GM12878 (cell line): ENCODE data around the gene ASCC3. TPM values are rescaled to one million over a fixed set of nuclear protein-coding genes. Genes with fewer than 3 reads are reported as not detected.

Source experiments
- ATAC-seq: fragments of 200-7000 bp; cut with Tn5 transposase; 3 replicates; pipeline ENCODE4 v1.9.1; 2020; ENCODE audit warnings: mild to moderate bottlenecking, moderate library complexity
- BruUV-seq: library from RNA; stranded (reverse); fragments of 400-500 nt; replicated peaks from 2 replicates; lab custom pipeline; 2021; lab: Mats Ljungman, UMichigan
- CTCF ChIA-PET: fragments of 300-600 bp; sonication (Branson Sonifier 250); formaldehyde crosslinking; extraction: SDS; loops from one replicate; lab custom pipeline; 2021; ENCODE audit warnings: inconsistent platforms; lab: Yijun Ruan, JAX
- POLR2A ChIA-PET: fragments of 350-600 bp; formaldehyde crosslinking; extraction: SDS; loops from one replicate; lab custom pipeline; 2021; ENCODE audit warnings: inconsistent platforms; lab: Charles Lee
- RAD21 ChIA-PET: fragments of 300-600 bp; sonication (Branson Sonifier 250); formaldehyde crosslinking; loops from one replicate; lab custom pipeline; 2023; ENCODE audit warnings: antibody characterized with exemption; ENCODE audit not compliant: unreplicated experiment; lab: Charles Lee
- SMC1A ChIA-PET: fragments of 300-600 bp; sonication (Branson Sonifier 250); formaldehyde crosslinking; loops from one replicate; lab custom pipeline; 2023; ENCODE audit not compliant: unreplicated experiment, uncharacterized antibody; lab: Charles Lee
- DNase-seq: peaks from one replicate; pipeline ENCODE4 v3.0.0-alpha.2; 2011; ENCODE audit warnings: low read depth, low spot score
- FAIRE-seq: peaks from 3 replicates; lab custom pipeline; 2011; peaks lifted over from hg19 to GRCh38; lab: Jason Lieb, UNC
- H2AFZ ChIP-seq: 2 replicates; pipeline ENCODE4 v1.6.0; 2011; ENCODE audit warnings: low read depth, low read length, control low read depth; ENCODE audit not compliant: control insufficient read depth
- H3K27ac ChIP-seq: 2 replicates; pipeline ENCODE4 v1.5.1; 2011; ENCODE audit warnings: control low read depth; ENCODE audit not compliant: control insufficient read depth, insufficient read depth
- H3K27me3 ChIP-seq, 2 experiments: replicated peaks in 1 of 2; 2 replicates each; pipeline versions ENCODE4 v1.6.0 to v1.6.1; 2011; ENCODE audit warnings: low read length in 1 of 2; ENCODE audit not compliant: control insufficient read depth in 2 of 2, insufficient read depth in 2 of 2
- H3K36me3 ChIP-seq, 2 experiments: 2 replicates each; pipeline ENCODE4 v1.5.1; 2011; ENCODE audit warnings: low read length in 1 of 2; ENCODE audit not compliant: control insufficient read depth in 2 of 2, insufficient read depth in 2 of 2
- H3K4me1 ChIP-seq: 2 replicates; pipeline ENCODE4 v1.6.1; 2011; ENCODE audit warnings: mild to moderate bottlenecking, low read length, moderate library complexity, mixed read lengths; ENCODE audit not compliant: control insufficient read depth, insufficient read depth
- H3K4me2 ChIP-seq: 2 replicates; pipeline ENCODE4 v1.6.0; 2011; ENCODE audit warnings: control low read depth; ENCODE audit not compliant: control insufficient read depth, insufficient read depth
- H3K4me3 ChIP-seq: fragments of 200-600 bp; sonication (generic); 2 replicates; pipeline ENCODE4 v1.5.1; 2016
- H3K79me2 ChIP-seq: 2 replicates; pipeline ENCODE4 v1.6.0; 2011; ENCODE audit warnings: low read length; ENCODE audit not compliant: control insufficient read depth, insufficient read depth
- H3K9ac ChIP-seq: 2 replicates; pipeline ENCODE4 v1.8.0; 2011; ENCODE audit warnings: low read length, control low read depth, mixed read lengths; ENCODE audit not compliant: control insufficient read depth, insufficient read depth
- H3K9me3 ChIP-seq: replicated peaks from 3 replicates; pipeline ENCODE4 v1.5.1; 2011; ENCODE audit warnings: mild to moderate bottlenecking, low read length; ENCODE audit not compliant: control insufficient read depth, insufficient read depth
- H4K20me1 ChIP-seq: 2 replicates; pipeline ENCODE4 v1.6.0; 2011; ENCODE audit not compliant: control insufficient read depth, insufficient read depth
- EED ChIP-seq: sonication (generic); IDR thresholded peaks from 2 replicates; pipeline ENCODE4 v1.6.1; 2016; ENCODE audit warnings: antibody characterized with exemption, low read depth
- ESRRA ChIP-seq: IDR thresholded peaks from 2 replicates; pipeline ENCODE4 v1.6.1; 2012; ENCODE audit warnings: mild to moderate bottlenecking, low read length, improper control_type of control experiment
- PAX8 ChIP-seq: fragments of 450-650 bp; IDR thresholded peaks from 2 replicates; pipeline ENCODE4 v1.6.1; 2017; ENCODE audit warnings: mild to moderate bottlenecking, moderate library complexity
- WGBS: methylation state at CpG from one replicate; pipeline ENCODE4 v1.1.6; 2016; ENCODE audit warnings: low lambda C conversion rate; ENCODE audit not compliant: insufficient replicate concordance, insufficient coverage; ENCODE audit errors: missing lambda C conversion rate; 5-methylcytosine and 5-hydroxymethylcytosine counted together
- in situ Hi-C: fragments of 300-500 bp; cut with MboI; formaldehyde crosslinking; loops from 9 replicates; pipeline ENCODE4 v1.14.3; 2018; ENCODE audit warnings: mixed read lengths
- intact Hi-C: fragments of 100-400 bp; cut with micrococcal nuclease; formaldehyde crosslinking; loops from one replicate; pipeline ENCODE4 v1.14.2; 2022; ENCODE audit not compliant: unreplicated experiment
- polyA plus RNA-seq, 11 experiments: library from polyadenylated mRNA; depleted of rRNA in 4 of 11; unstranded in 6 of 11; stranded (reverse) in 5 of 11; fragments of >200 nt; fragmentation: Nextera tagmentation in 4 of 11; fragmentation: Illumina TruSeq in 1 of 11; extraction: Ambion mirVana in 4 of 11; extraction: Trizol in 1 of 11; gene quantifications; 1 replicate in 1 of 11; 2 replicates in 10 of 11; pipeline versions ENCODE4 v1.2.1 to v1.2.3, GENCODE V29; 2011 to 2016; ENCODE audit warnings: inconsistent platforms in 2 of 11, missing spikeins in 2 of 11, low read depth in 1 of 11
- total RNA-seq, 4 experiments: library from RNA; depleted of rRNA in 3 of 4; stranded (reverse); fragments of >200 nt in 3 of 4; fragmentation: Illumina TruSeq in 1 of 4; extraction: Trizol in 1 of 4; gene quantifications; 2 replicates each; pipeline versions ENCODE4 v1.2.1 to v1.2.3, GENCODE V29; 2013 to 2021
- TF ChIP-seq, protein P1 (sequence below): fragments of 150-350 bp; IDR thresholded peaks from 2 replicates; pipeline ENCODE4 v1.6.1; 2014; ENCODE audit warnings: mild to moderate bottlenecking, low read depth, low read length

The ASCC3 gene
- total and polyA plus RNA-seq, 10 of the 15 experiments (the other 5 are each of a cell fraction or from before 2014, with no cell fraction given) = 19.9 to 76.2 (median 55.9) TPM

DNA sequence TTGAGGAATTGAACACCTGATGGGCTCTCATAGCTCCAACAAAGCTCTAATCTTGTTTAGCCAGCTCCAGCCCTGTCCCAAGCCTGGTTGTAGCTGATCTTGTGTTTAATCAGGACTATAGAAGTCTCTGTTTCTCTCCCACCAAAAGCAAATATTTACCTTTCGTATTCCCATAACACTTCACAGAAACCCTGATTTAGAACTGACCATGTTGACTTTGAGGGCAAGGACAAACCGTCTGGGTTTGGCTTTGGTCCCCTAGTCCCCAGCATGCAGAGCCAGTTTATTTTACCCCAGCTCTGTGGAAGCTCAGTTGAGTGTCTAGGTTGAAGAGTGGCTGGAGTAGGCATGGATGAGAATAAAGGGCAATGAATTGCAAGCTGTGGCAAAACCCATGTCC, 398.4 kb downstream of the ASCC3 start:
- POLR2A ChIA-PET = no interaction called here
- Histone ChIP-seq H3K79me2 (no peaks in the 10 kb centered on the region), H3K27me3 (no peaks in the 10 kb centered on the region)
- CTCF ChIA-PET = interaction anchor here (0.6 to 2.6 kb wide), 12 partner anchors 9 to 381 kb away, joined by 3 to 9 read pairs (median 4); no protein-coding TSS in a partner anchor
- WGBS = 39% methylated on average over 2 of the region's 2 CpGs
- ATAC-seq = no peak
- SMC1A ChIA-PET = interaction anchor here (0.6 to 2.2 kb wide), 7 partner anchors 9 to 899 kb away, joined by 3 to 10 read pairs (median 5); no protein-coding TSS in a partner anchor
- TF ChIP-seq PAX8 = no peak
- TF ChIP-seq, protein P1, sequence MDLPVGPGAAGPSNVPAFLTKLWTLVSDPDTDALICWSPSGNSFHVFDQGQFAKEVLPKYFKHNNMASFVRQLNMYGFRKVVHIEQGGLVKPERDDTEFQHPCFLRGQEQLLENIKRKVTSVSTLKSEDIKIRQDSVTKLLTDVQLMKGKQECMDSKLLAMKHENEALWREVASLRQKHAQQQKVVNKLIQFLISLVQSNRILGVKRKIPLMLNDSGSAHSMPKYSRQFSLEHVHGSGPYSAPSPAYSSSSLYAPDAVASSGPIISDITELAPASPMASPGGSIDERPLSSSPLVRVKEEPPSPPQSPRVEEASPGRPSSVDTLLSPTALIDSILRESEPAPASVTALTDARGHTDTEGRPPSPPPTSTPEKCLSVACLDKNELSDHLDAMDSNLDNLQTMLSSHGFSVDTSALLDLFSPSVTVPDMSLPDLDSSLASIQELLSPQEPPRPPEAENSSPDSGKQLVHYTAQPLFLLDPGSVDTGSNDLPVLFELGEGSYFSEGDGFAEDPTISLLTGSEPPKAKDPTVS = no peak
- TF ChIP-seq ESRRA = no peak
- TF ChIP-seq EED = no peak
- TF ChIP-seq, all 136 proteins: peak for 0
- Histone ChIP-seq H3K4me3 (no peak overlapping the region), H2AFZ (no peak overlapping the region), H3K27ac (no peak overlapping the region), H4K20me1 (no peaks in the 10 kb centered on the region), H3K4me1 (no peaks in the 10 kb centered on the region), H3K9me3 (no peaks in the 10 kb centered on the region), H3K36me3 (no peaks in the 10 kb centered on the region), H3K9ac (no peak overlapping the region), H3K4me2 (no peak overlapping the region)
- no peak for DNase-seq
- FAIRE-seq = no peak
- no TSS peak for BruUV-seq
- in situ Hi-C loops = loop anchor here (5.0 kb wide), 1 partner anchor 480 kb away; no protein-coding TSS in a partner anchor
- RAD21 ChIA-PET = interaction anchor here (0.8 to 1.5 kb wide), 6 partner anchors 9 to 371 kb away, joined by 3 to 5 read pairs (median 4); no protein-coding TSS in a partner anchor
- intact Hi-C loops = no loop called here
